SK-N-SH treated with all-trans-retinoic acid at 6 μM for 48 hours (cell line): ENCODE results near the gene MS4A2.

ENCODE experiments used
- ATAC-seq: fragments of 200-7000 bp; cut with Tn5 transposase; 3 replicates; pipeline ENCODE4 v1.9.1; 2020; ENCODE audit warnings: mild to moderate bottlenecking, moderate library complexity
- ARNTL ChIP-seq: fragments of 450-650 bp; formaldehyde crosslinking; IDR thresholded peaks from 2 replicates; pipeline ENCODE4 v1.5.0; 2020; ENCODE audit warnings: low read depth, mild to moderate bottlenecking, moderate library complexity, borderline replicate concordance
- BACH2 ChIP-seq: fragments of 250-450 bp; sonication (Bioruptor Pico); IDR thresholded peaks from 2 replicates; pipeline ENCODE4 v1.9.0; 2021; ENCODE audit warnings: mild to moderate bottlenecking, borderline replicate concordance
- CSDC2 ChIP-seq: fragments of 250-450 bp; sonication (Bioruptor Pico); IDR thresholded peaks from 2 replicates; pipeline ENCODE4 v1.5.0; 2020; ENCODE audit warnings: mild to moderate bottlenecking, moderate library complexity
- ESRRG ChIP-seq: fragments of 250-450 bp; sonication (Bioruptor Pico); IDR thresholded peaks from 2 replicates; pipeline ENCODE4 v1.6.1; 2021; ENCODE audit warnings: mild to moderate bottlenecking
- GLIS3 ChIP-seq: fragments of 250-450 bp; sonication (Bioruptor Pico); IDR thresholded peaks from 2 replicates; pipeline ENCODE4 v1.5.0; 2020; ENCODE audit warnings: mild to moderate bottlenecking, moderate library complexity
- ISL1 ChIP-seq: fragments of 250-450 bp; sonication (Bioruptor Pico); IDR thresholded peaks from 2 replicates; pipeline ENCODE4 v2.1.2; 2022; ENCODE audit warnings: mild to moderate bottlenecking, moderate library complexity
- OSR1 ChIP-seq: fragments of 250-450 bp; sonication (Bioruptor Pico); IDR thresholded peaks from 2 replicates; pipeline ENCODE4 v1.8.0; 2022; ENCODE audit warnings: moderate library complexity, mild to moderate bottlenecking, inconsistent platforms
- PATZ1 ChIP-seq: fragments of 250-450 bp; sonication (Bioruptor Pico); IDR thresholded peaks from 2 replicates; pipeline ENCODE4 v1.8.0; 2020; ENCODE audit warnings: mild to moderate bottlenecking, moderate library complexity, borderline replicate concordance
- PPARA ChIP-seq: fragments of 250-450 bp; sonication (Bioruptor Pico); IDR thresholded peaks from 2 replicates; pipeline ENCODE4 v1.5.0; 2020; ENCODE audit warnings: mild to moderate bottlenecking, borderline replicate concordance
- RARB ChIP-seq: fragments of 250-450 bp; sonication (Bioruptor Pico); IDR thresholded peaks from 2 replicates; pipeline ENCODE4 v1.8.0; 2021; ENCODE audit warnings: mild to moderate bottlenecking, moderate library complexity
- SNAI2 ChIP-seq: fragments of 250-450 bp; sonication (Bioruptor Pico); IDR thresholded peaks from 2 replicates; pipeline ENCODE4 v1.5.0; 2020; ENCODE audit warnings: mild to moderate bottlenecking, moderate library complexity
- TCF4 ChIP-seq: fragments of 250-450 bp; sonication (Bioruptor Pico); IDR thresholded peaks from 2 replicates; pipeline ENCODE4 v1.8.0; 2021; ENCODE audit warnings: mild to moderate bottlenecking, moderate library complexity, borderline replicate concordance
- TOX ChIP-seq: fragments of 250-450 bp; sonication (Bioruptor Pico); IDR thresholded peaks from 2 replicates; pipeline ENCODE4 v1.8.0; 2021; ENCODE audit warnings: mild to moderate bottlenecking, moderate library complexity, borderline replicate concordance
- ZC3H10 ChIP-seq: fragments of 250-450 bp; sonication (Bioruptor Pico); IDR thresholded peaks from 2 replicates; pipeline ENCODE4 v1.5.1; 2021; ENCODE audit warnings: mild to moderate bottlenecking, moderate library complexity
- ZFP3 ChIP-seq: fragments of 250-450 bp; sonication (Bioruptor Pico); IDR thresholded peaks from 2 replicates; pipeline ENCODE4 v1.5.0; 2020; ENCODE audit warnings: mild to moderate bottlenecking, moderate library complexity
- ZFP30 ChIP-seq: fragments of 450-650 bp; formaldehyde crosslinking; IDR thresholded peaks from 2 replicates; pipeline ENCODE4 v1.5.0; 2022; ENCODE audit warnings: mild to moderate bottlenecking, moderate library complexity
- ZNF565 ChIP-seq: fragments of 450-650 bp; formaldehyde crosslinking; conservative IDR thresholded peaks from 2 replicates; pipeline ENCODE4 v1.5.0; 2020; ENCODE audit warnings: low read depth, mild to moderate bottlenecking, moderate library complexity
- ZNF70 ChIP-seq: fragments of 450-650 bp; formaldehyde crosslinking; IDR thresholded peaks from 2 replicates; pipeline ENCODE4 v1.5.0; 2020; ENCODE audit warnings: mild to moderate bottlenecking, moderate library complexity
- ZNF8 ChIP-seq: fragments of 450-650 bp; formaldehyde crosslinking; IDR thresholded peaks from 2 replicates; pipeline ENCODE4 v1.5.0; 2020; ENCODE audit warnings: mild to moderate bottlenecking, moderate library complexity
- TF ChIP-seq, protein P1 (sequence below): fragments of 250-450 bp; sonication (Bioruptor Pico); IDR thresholded peaks from 2 replicates; pipeline ENCODE4 v1.5.1; 2020; ENCODE audit warnings: low read depth, mild to moderate bottlenecking, moderate library complexity
- TF ChIP-seq, protein P2 (sequence below): fragments of 250-450 bp; sonication (Bioruptor Pico); IDR thresholded peaks from 2 replicates; pipeline ENCODE4 v1.5.0; 2020; ENCODE audit warnings: mild to moderate bottlenecking, moderate library complexity
- TF ChIP-seq, protein P3 (sequence below): fragments of 250-450 bp; sonication (Bioruptor Pico); IDR thresholded peaks from 2 replicates; pipeline ENCODE4 v1.5.1; 2021; ENCODE audit warnings: mild to moderate bottlenecking, moderate library complexity
- TF ChIP-seq, protein P4 (sequence below): fragments of 250-450 bp; sonication (Bioruptor Pico); IDR thresholded peaks from 2 replicates; pipeline ENCODE4 v1.8.0; 2021; ENCODE audit warnings: low read depth, mild to moderate bottlenecking, moderate library complexity, borderline replicate concordance

The MS4A2 gene

GRCh38 chr11:60131912-60132311, 43.4 kb downstream of the MS4A2 start:
- TF ChIP-seq TOX (no peak), PPARA (CRISPR knock-in tag) (no peak), TCF4 (CRISPR knock-in tag) (no peak), ZFP30 (CRISPR knock-in tag) (no peak), ISL1 (no peak), OSR1 (no peak), BACH2 (no peak), ZNF70 (CRISPR knock-in tag) (no peak), RARB (CRISPR knock-in tag) (no peak), ZFP3 (CRISPR knock-in tag) (no peak), GLIS3 (CRISPR knock-in tag) (no peak), ESRRG (CRISPR knock-in tag) (no peak), ZC3H10 (CRISPR knock-in tag) (no peak), ZNF565 (no peak), PATZ1 (CRISPR knock-in tag) (no peak)
- TF ChIP-seq, protein P1, sequence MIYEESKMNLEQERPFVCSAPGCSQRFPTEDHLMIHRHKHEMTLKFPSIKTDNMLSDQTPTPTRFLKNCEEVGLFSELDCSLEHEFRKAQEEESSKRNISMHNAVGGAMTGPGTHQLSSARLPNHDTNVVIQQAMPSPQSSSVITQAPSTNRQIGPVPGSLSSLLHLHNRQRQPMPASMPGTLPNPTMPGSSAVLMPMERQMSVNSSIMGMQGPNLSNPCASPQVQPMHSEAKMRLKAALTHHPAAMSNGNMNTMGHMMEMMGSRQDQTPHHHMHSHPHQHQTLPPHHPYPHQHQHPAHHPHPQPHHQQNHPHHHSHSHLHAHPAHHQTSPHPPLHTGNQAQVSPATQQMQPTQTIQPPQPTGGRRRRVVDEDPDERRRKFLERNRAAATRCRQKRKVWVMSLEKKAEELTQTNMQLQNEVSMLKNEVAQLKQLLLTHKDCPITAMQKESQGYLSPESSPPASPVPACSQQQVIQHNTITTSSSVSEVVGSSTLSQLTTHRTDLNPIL (CRISPR knock-in tag): no peak
- TF ChIP-seq, protein P2, sequence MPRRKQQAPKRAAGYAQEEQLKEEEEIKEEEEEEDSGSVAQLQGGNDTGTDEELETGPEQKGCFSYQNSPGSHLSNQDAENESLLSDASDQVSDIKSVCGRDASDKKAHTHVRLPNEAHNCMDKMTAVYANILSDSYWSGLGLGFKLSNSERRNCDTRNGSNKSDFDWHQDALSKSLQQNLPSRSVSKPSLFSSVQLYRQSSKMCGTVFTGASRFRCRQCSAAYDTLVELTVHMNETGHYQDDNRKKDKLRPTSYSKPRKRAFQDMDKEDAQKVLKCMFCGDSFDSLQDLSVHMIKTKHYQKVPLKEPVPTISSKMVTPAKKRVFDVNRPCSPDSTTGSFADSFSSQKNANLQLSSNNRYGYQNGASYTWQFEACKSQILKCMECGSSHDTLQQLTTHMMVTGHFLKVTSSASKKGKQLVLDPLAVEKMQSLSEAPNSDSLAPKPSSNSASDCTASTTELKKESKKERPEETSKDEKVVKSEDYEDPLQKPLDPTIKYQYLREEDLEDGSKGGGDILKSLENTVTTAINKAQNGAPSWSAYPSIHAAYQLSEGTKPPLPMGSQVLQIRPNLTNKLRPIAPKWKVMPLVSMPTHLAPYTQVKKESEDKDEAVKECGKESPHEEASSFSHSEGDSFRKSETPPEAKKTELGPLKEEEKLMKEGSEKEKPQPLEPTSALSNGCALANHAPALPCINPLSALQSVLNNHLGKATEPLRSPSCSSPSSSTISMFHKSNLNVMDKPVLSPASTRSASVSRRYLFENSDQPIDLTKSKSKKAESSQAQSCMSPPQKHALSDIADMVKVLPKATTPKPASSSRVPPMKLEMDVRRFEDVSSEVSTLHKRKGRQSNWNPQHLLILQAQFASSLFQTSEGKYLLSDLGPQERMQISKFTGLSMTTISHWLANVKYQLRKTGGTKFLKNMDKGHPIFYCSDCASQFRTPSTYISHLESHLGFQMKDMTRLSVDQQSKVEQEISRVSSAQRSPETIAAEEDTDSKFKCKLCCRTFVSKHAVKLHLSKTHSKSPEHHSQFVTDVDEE (CRISPR knock-in tag): no peak
- TF ChIP-seq, protein P3, sequence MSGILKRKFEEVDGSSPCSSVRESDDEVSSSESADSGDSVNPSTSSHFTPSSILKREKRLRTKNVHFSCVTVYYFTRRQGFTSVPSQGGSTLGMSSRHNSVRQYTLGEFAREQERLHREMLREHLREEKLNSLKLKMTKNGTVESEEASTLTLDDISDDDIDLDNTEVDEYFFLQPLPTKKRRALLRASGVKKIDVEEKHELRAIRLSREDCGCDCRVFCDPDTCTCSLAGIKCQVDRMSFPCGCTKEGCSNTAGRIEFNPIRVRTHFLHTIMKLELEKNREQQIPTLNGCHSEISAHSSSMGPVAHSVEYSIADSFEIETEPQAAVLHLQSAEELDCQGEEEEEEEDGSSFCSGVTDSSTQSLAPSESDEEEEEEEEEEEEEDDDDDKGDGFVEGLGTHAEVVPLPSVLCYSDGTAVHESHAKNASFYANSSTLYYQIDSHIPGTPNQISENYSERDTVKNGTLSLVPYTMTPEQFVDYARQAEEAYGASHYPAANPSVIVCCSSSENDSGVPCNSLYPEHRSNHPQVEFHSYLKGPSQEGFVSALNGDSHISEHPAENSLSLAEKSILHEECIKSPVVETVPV (CRISPR knock-in tag): no peak
- TF ChIP-seq, protein P4, sequence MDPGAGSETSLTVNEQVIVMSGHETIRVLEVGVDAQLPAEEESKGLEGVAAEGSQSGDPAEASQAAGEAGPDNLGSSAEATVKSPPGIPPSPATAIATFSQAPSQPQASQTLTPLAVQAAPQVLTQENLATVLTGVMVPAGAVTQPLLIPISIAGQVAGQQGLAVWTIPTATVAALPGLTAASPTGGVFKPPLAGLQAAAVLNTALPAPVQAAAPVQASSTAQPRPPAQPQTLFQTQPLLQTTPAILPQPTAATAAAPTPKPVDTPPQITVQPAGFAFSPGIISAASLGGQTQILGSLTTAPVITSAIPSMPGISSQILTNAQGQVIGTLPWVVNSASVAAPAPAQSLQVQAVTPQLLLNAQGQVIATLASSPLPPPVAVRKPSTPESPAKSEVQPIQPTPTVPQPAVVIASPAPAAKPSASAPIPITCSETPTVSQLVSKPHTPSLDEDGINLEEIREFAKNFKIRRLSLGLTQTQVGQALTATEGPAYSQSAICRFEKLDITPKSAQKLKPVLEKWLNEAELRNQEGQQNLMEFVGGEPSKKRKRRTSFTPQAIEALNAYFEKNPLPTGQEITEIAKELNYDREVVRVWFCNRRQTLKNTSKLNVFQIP (CRISPR knock-in tag): no peak
- no peak for ATAC-seq

DNA sequence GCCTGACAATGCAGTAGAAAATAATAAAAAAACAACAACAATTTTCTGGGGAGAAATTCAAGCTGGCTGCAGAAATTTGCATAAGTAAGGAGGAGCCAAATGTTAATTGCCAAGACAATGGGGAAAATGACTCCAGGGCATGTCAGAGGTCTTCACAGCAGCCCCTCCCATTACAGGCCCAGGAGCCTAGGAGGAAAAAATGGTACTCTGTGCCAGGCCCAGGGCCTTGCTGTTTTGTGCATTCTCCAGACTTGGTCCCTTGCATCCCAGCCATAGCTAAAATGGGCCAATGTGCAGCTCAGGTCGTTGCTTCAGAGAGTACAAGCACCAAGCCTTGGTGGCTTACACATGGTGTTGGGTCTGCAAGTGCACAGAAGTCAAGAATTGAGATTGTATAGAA, 45.5 kb downstream of the MS4A2 start:
- no peak for ATAC-seq
- TF ChIP-seq CSDC2 (CRISPR knock-in tag) (no peak), ARNTL (CRISPR knock-in tag) (no peak)

DNA sequence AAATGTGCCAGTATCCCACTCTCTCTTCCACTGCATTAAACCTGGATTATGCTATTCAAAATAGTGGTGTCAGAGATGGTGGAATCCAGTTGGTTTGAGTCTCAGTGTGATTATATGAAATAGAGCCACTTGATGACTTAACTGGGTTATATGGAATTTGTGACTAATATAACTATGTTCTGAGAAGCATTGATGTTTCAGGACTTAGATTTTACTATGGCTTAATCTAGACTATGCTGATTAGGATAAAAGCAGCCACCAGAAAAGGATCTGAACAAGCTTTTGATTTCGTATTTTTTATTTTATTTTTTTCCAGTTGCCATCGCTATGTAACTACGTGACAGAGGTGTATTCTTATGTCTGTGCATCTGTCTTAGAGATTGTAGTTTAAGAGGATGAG, 55.3 kb downstream of the MS4A2 start:
- ATAC-seq: no peak
- TF ChIP-seq, protein P4 (CRISPR knock-in tag): no peak
- TF ChIP-seq RARB (CRISPR knock-in tag): no peak
- no peak for TF ChIP-seq PATZ1 (CRISPR knock-in tag)
- TF ChIP-seq ESRRG (CRISPR knock-in tag): no peak
- TF ChIP-seq, protein P2 (CRISPR knock-in tag): no peak
- no peak for TF ChIP-seq GLIS3 (CRISPR knock-in tag)
- TF ChIP-seq ZNF8 (CRISPR knock-in tag): no peak
- no peak for TF ChIP-seq ZNF565
- TF ChIP-seq BACH2: no peak
- TF ChIP-seq SNAI2: no peak
- no peak for TF ChIP-seq ZNF70 (CRISPR knock-in tag)
- TF ChIP-seq OSR1: no peak
